Globus pallidus (tissue), 1 donor: ENCODE data around the gene PIP5KL1.

Experiments used
- DNase-seq: peaks from one replicate; pipeline ENCODE4 v3.0.0-alpha.2; 2015; ENCODE audit warnings: low spot score

Gene PIP5KL1

DNA sequence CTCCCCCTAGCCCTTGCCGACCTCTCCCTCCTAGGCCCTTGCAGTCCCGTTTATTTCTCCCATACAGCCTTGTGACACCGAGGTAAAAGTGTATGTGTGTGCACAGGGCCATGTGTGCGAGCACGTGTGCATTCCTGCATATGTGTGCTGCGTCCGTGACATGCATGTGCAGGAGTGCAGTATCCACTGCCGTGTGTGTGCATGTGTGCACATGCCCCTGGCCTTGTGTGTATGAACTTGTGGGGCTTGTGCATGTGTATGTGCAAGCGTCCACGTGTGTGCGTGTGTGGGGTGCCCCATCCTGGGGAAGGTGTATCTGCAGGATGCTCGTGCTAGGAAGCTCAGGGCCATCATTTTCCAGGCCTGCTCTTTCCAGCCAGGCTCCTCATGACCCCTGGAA, 59.7 kb downstream of the PIP5KL1 start:
- no peak for DNase-seq
